HepG2 (cell line): ENCODE results near the gene CRKL. TPM values are rescaled to one million over a fixed set of nuclear protein-coding genes. Genes with fewer than 3 reads are reported as not detected.
A peak's percentile ranks its signal among the peaks of the same experiment; 100 is the strongest.

ENCODE experiments used
- ATF7-NPFF ChIP-seq: sonication (generic); formaldehyde crosslinking; IDR thresholded peaks from 2 replicates; pipeline ENCODE4 v1.8.1; 2023; ENCODE audit warnings: mild to moderate bottlenecking, low read depth, missing genetic modification reagents, moderate library complexity
- CEBPB ChIP-seq: IDR thresholded peaks from 2 replicates; pipeline ENCODE4 v1.6.1; 2011; ENCODE audit warnings: low read depth, low read length, improper control_type of control experiment, borderline replicate concordance
- CERS6 ChIP-seq: sonication (generic); formaldehyde crosslinking; IDR thresholded peaks from 2 replicates; pipeline ENCODE4 v1.5.0; 2020; ENCODE audit warnings: missing genetic modification reagents
- FOXC1 ChIP-seq: sonication (generic); formaldehyde crosslinking; IDR thresholded peaks from 2 replicates; pipeline ENCODE4 v1.8.0; 2022; ENCODE audit warnings: mild to moderate bottlenecking, missing genetic modification reagents, borderline replicate concordance
- FOXJ3 ChIP-seq: sonication (generic); formaldehyde crosslinking; IDR thresholded peaks from 2 replicates; pipeline ENCODE4 v1.4.0; 2020; ENCODE audit warnings: missing genetic modification reagents, mild to moderate bottlenecking, borderline replicate concordance
- HMG20A ChIP-seq: IDR thresholded peaks from 2 replicates; pipeline ENCODE4 v1.6.1; 2016; ENCODE audit warnings: borderline replicate concordance
- ISX ChIP-seq: sonication (generic); formaldehyde crosslinking; conservative IDR thresholded peaks from 2 replicates; pipeline ENCODE4 v1.5.0; 2020; ENCODE audit warnings: missing genetic modification reagents
- MAF1 ChIP-seq: sonication (generic); formaldehyde crosslinking; IDR thresholded peaks from 2 replicates; pipeline ENCODE4 v1.5.0; 2020; ENCODE audit warnings: missing genetic modification reagents, borderline replicate concordance
- MED1 ChIP-seq: sonication (generic); formaldehyde crosslinking; IDR thresholded peaks from 2 replicates; pipeline ENCODE4 v1.4.0; 2020; ENCODE audit warnings: missing genetic modification reagents
- MLXIP ChIP-seq: sonication (generic); formaldehyde crosslinking; IDR thresholded peaks from 2 replicates; pipeline ENCODE4 v1.9.0; 2021; ENCODE audit warnings: missing genetic modification reagents, borderline replicate concordance
- MTF2 ChIP-seq: sonication (generic); formaldehyde crosslinking; IDR thresholded peaks from 2 replicates; pipeline ENCODE4 v1.5.0; 2020; ENCODE audit warnings: missing genetic modification reagents, borderline replicate concordance
- NCOR1 ChIP-seq: fragments of 200-600 bp; sonication (generic); IDR thresholded peaks from 2 replicates; pipeline ENCODE4 v1.7.0; 2017; ENCODE audit warnings: antibody characterized with exemption, low read length, borderline replicate concordance
- ONECUT2 ChIP-seq: sonication (generic); formaldehyde crosslinking; IDR thresholded peaks from 2 replicates; pipeline ENCODE4 v1.4.0; 2020; ENCODE audit warnings: missing genetic modification reagents
- SKIL ChIP-seq: sonication (generic); formaldehyde crosslinking; IDR thresholded peaks from 2 replicates; pipeline ENCODE4 v1.8.0; 2022; ENCODE audit warnings: missing genetic modification reagents, mild to moderate bottlenecking, moderate library complexity, borderline replicate concordance
- SNRNP70 ChIP-seq: fragments of 200-400 bp; formaldehyde crosslinking; IDR thresholded peaks from 2 replicates; pipeline ENCODE4 v1.6.1; 2017; ENCODE audit warnings: mild to moderate bottlenecking, low read depth, low read length, moderate library complexity
- SSRP1 ChIP-seq: IDR thresholded peaks from 2 replicates; pipeline ENCODE4 v1.6.1; 2016; ENCODE audit warnings: control low read depth
- TCF12 ChIP-seq, 2 experiments: fragments of 450-650 bp in 1 of 2; sonication (generic) in 1 of 2; formaldehyde crosslinking in 1 of 2; IDR thresholded peaks; 2 replicates each; pipeline versions ENCODE4 v1.6.1 to v1.8.0; 2017 to 2022; ENCODE audit warnings: antibody characterized with exemption in 1 of 2, mild to moderate bottlenecking in 1 of 2, missing genetic modification reagents in 1 of 2, moderate library complexity in 1 of 2
- ZBTB20 ChIP-seq: sonication (generic); formaldehyde crosslinking; IDR thresholded peaks from 2 replicates; pipeline ENCODE4 v1.8.1; 2023; ENCODE audit warnings: missing genetic modification reagents, low read depth, mild to moderate bottlenecking, borderline replicate concordance
- ZFP62 ChIP-seq: sonication (generic); formaldehyde crosslinking; IDR thresholded peaks from 2 replicates; pipeline ENCODE4 v1.4.0; 2020; ENCODE audit warnings: missing genetic modification reagents
- ZNF317 ChIP-seq: sonication (generic); formaldehyde crosslinking; IDR thresholded peaks from 2 replicates; pipeline ENCODE4 v1.5.0; 2020; ENCODE audit warnings: mild to moderate bottlenecking, missing genetic modification reagents
- ZNF567 ChIP-seq: sonication (generic); formaldehyde crosslinking; IDR thresholded peaks from 2 replicates; pipeline ENCODE4 v1.8.1; 2023; ENCODE audit warnings: mild to moderate bottlenecking, missing genetic modification reagents, borderline replicate concordance
- ZNF597 ChIP-seq: sonication (generic); formaldehyde crosslinking; IDR thresholded peaks from 2 replicates; pipeline ENCODE4 v1.5.0; 2020; ENCODE audit warnings: missing genetic modification reagents
- ZSCAN25 ChIP-seq: sonication (generic); formaldehyde crosslinking; IDR thresholded peaks from 2 replicates; pipeline ENCODE4 v1.8.0; 2022; ENCODE audit warnings: mild to moderate bottlenecking, missing genetic modification reagents
- polyA plus RNA-seq, 8 experiments: library from polyadenylated mRNA; depleted of rRNA in 3 of 8; stranded (reverse) in 7 of 8; unstranded in 1 of 8; fragments of >200 nt; fragmentation: Illumina TruSeq in 4 of 8; extraction: Trizol in 4 of 8; gene quantifications; 2 replicates each; pipeline versions ENCODE4 v1.2.1 to v1.2.3, GENCODE V29; 2011 to 2016; ENCODE audit warnings: low read depth in 4 of 8, missing spikeins in 1 of 8, mixed read lengths in 1 of 8; ENCODE audit not compliant: insufficient read depth in 1 of 8
- total RNA-seq, 5 experiments: library from RNA; depleted of rRNA; stranded (reverse); fragments of >200 nt; fragmentation: Illumina TruSeq; extraction: Trizol; gene quantifications; 2 replicates each; pipeline ENCODE4 v1.2.3, GENCODE V29; 2016; ENCODE audit warnings: low read depth in 1 of 5

The CRKL gene
- total and polyA plus RNA-seq, 2 of the 13 experiments (the other 11 are each of a cell fraction or from before 2014, with no cell fraction given), result 37.4 to 60.6 TPM

- no peak for TF ChIP-seq CERS6 (CRISPR knock-in tag)
- no peak for TF ChIP-seq MAF1 (CRISPR knock-in tag)
- TF ChIP-seq ONECUT2 (CRISPR knock-in tag), result no peak
- no peak for TF ChIP-seq ZFP62
- peak; percentile 78; the same call in 1 of the 2 replicates for TF ChIP-seq ZBTB20 (CRISPR knock-in tag)
- no peak for TF ChIP-seq MTF2 (CRISPR knock-in tag)
- TF ChIP-seq HMG20A (CRISPR knock-in tag), result peak; percentile 60; the same call in 1 of the 2 replicates
- no peak for TF ChIP-seq ZSCAN25 (CRISPR knock-in tag)
- TF ChIP-seq ZNF567, result no peak
- peak; percentile 43; the same call in 1 of the 2 replicates for TF ChIP-seq SKIL (CRISPR knock-in tag)
- no peak for TF ChIP-seq SSRP1 (CRISPR knock-in tag)
- TF ChIP-seq SNRNP70, result no peak
- peak; percentile 92 for TF ChIP-seq MED1
- no peak for TF ChIP-seq CEBPB
- TF ChIP-seq ZNF317 (CRISPR knock-in tag), result no peak
- no peak for TF ChIP-seq ISX (CRISPR knock-in tag)
- TF ChIP-seq NCOR1, result no peak; the same call in 1 of the 2 replicates
- TF ChIP-seq MLXIP (CRISPR knock-in tag), result no peak
- no peak for TF ChIP-seq ZNF597 (CRISPR knock-in tag)
- TF ChIP-seq FOXC1, result no peak
- no peak for TF ChIP-seq ATF7-NPFF
- no peak; the same call in 1 of the 2 replicates for TF ChIP-seq FOXJ3
- TF ChIP-seq TCF12 (IDR thresholded peaks at IDR 0.05), result no peak
- TF ChIP-seq TCF12 (CRISPR knock-in tag; IDR thresholded peaks at IDR 0.05), result no peak
Observed at GRCh38 chr22:20949698-20950183, 32.5 kb downstream of the CRKL start (continued).
